GM19043 (cell line): Measurements from ENCODE around the gene CLEC2D.
"Not testable (repeated sequence)": the region's sequence is repeated elsewhere in the genome, so short reads cannot be mapped to it uniquely, and the experiment has no call there.

Source experiments
- ATAC-seq: cut with Tn5 transposase; IDR thresholded peaks from one replicate; pipeline ENCODE4 v1.9.1; 2021; ENCODE audit warnings: low read depth; ENCODE audit not compliant: unreplicated experiment

CLEC2D gene

GRCh38 chr12:9669534-9669933, at the start of gene CLEC2D:
CLEC2D (plus strand) TSS chr12:9669713; CDS start chr12:9669735, 22 bp downstream.
- ATAC-seq, result peak; percentile 45

DNA sequence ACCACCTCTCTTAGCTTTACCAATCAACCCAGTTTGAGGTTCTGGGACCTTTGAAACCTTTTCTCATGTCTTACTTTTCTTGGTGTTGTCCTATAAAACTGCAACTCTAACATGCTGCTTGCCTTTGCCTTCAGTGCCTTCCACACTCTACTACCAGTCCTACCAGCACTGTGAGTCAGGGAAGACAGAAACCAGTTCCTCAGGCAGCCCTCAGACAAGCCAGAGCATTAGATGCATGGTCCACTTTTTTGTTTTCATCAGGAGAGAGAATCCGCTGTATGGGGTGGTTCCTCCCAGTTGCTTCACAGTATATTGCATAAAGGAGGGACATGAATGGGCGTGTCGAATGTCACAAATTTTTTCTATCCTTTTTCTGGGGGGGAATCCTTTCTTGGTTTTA, 44.5 kb upstream of the CLEC2D start:
- ATAC-seq, result no peak

DNA sequence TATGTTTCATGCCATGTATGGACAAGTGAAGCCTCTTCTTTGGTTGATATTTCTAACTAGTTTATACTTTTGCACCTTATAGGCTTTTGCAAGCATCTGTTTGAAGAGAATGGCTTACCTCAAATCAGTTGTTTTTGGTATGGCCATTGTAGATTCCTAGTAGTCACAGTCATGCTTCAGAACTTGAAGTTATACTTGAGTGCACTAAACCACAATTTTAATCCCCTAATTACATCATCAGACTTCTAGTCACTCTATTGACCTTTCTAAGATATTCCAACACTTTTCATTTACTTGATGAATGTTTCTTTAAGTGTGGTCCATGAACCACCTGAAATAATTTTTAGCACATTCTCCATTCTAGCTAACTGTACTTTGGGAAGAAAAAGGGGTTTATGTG, 43.2 kb upstream of the CLEC2D start:
- no peak for ATAC-seq

- ATAC-seq, result no peak
Measured at GRCh38 chr12:9626821-9627220, 42.7 kb upstream of the CLEC2D start.

- no peak for ATAC-seq
Measured at GRCh38 chr12:9632766-9633165, 36.7 kb upstream of the CLEC2D start.

- no peak for ATAC-seq
Measured at GRCh38 chr12:9634177-9634803, 35.2 kb upstream of the CLEC2D start.

GRCh38 chr12:9634969-9635754, 34.4 kb upstream of the CLEC2D start:
- ATAC-seq, result no peak

GRCh38 chr12:9636150-9636850, 33.2 kb upstream of the CLEC2D start:
- ATAC-seq, result no peak

DNA sequence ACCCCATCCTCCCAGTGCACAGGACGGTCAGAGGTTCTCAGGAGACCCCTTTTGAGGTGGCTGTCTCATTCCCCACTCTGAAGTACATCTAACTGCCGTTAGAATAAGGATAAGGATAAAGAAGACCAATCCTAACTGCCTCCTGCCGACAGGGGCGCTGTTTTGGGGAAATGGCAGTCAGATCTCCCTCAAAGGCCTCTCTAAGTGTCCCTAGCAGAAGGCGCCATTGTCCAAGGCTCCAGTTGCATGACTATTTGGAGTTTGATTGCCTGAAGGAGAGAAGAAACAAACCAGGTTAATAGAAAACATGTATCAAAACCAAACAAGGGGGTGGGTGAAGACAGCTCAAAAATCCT, 32.7 kb upstream of the CLEC2D start:
- no peak for ATAC-seq

DNA sequence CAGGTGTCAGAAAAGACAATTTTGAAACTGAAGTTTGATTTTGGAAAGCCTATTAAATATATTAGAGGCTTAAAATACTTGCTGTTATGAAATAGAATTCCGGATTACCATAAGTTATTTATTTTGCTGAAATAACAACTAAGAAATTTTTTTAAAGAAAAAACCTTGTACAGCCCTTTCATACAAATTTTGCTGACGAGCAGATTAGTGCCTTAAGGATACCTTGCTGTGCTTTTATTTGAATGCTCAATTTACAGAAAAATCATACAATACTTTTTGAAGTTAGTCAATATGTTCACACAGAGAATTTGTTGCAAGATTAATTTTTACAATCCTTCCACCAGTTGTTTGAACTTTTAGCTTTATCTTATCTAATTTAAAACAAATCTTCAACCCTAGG, 29.5 kb upstream of the CLEC2D start:
- no peak for ATAC-seq

DNA sequence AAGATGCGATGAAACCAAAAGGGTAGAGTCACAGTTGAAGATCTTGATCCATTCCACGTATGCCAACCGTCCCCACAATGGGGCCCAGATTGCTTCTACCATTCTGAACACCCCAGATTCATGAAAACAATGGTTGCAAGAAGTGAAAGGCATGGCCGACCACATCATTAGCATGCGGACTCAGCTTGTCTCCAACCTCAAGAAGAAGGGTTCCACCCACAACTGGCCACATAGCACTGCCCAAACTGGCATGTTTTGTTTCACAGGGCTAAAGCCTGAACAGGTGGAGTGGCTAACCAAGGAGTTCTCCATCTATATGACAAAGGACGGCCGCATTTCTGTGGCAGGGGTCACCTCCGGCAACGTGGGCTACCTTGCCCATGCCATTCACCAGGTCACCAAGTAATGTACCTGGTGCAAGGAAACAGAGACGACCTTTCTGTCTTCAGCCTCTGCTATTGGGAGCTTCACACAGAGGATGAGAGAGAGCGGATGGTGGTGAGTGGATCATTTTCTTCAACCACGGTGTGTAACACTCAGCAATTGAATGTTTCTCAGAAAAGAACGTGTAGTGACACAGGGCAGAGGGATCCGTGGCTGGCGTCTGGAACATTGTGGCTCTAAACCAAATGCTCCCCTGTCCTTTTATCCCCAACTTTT, 26.8 kb upstream of the CLEC2D start:
- ATAC-seq, result no peak

- ATAC-seq, result no peak
Measured at GRCh38 chr12:9643266-9643660, 26.2 kb upstream of the CLEC2D start.

GRCh38 chr12:9644985-9645551, 24.4 kb upstream of the CLEC2D start:
- not testable (repeated sequence) for ATAC-seq

DNA sequence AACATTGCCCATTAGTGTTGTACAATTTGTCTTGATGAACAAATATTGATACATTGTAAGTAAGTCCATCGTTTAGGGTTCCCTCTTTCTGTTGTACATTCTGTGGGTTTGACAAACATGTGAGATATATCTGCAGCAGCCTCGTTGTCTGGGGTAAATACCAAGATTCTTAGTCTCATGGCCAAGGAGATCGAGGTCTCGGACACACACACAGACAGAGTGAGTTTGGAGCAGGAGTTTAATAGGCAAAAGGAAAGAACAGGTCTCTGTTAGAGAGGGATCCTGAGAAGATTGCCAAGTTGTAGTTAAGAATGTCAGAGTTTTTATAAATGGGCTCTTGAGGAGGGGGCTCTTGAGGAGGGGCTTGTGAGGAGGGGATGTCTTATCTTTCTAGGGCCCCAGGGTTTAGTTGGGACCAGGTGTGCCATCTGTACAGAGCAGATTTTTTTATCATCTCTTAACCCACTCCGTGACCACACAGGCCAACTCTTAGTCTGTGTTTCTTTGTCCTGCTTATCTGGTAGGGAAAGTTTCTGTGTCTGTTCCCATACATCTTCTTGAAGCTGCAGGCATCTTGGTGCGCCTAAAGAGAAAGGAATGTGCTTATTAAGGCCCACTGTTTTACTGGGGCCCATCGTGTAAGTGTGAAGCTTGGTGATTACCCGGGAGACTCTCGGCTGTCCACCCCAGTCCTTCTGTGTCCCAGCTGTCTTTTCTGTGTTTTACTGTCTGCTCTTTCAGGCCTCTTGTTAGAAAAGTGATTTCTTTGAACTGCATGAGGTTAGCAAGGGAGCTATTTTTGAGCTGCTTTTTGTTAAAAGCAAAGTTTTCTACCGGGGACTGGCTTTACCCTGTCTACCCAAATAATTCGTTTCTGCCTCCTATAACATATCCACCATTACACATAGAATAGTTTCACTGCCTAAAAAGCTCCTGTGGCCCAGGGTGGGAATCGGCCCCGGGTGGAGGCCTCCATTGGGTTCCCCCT, 22.4 kb upstream of the CLEC2D start:
- no peak for ATAC-seq

DNA sequence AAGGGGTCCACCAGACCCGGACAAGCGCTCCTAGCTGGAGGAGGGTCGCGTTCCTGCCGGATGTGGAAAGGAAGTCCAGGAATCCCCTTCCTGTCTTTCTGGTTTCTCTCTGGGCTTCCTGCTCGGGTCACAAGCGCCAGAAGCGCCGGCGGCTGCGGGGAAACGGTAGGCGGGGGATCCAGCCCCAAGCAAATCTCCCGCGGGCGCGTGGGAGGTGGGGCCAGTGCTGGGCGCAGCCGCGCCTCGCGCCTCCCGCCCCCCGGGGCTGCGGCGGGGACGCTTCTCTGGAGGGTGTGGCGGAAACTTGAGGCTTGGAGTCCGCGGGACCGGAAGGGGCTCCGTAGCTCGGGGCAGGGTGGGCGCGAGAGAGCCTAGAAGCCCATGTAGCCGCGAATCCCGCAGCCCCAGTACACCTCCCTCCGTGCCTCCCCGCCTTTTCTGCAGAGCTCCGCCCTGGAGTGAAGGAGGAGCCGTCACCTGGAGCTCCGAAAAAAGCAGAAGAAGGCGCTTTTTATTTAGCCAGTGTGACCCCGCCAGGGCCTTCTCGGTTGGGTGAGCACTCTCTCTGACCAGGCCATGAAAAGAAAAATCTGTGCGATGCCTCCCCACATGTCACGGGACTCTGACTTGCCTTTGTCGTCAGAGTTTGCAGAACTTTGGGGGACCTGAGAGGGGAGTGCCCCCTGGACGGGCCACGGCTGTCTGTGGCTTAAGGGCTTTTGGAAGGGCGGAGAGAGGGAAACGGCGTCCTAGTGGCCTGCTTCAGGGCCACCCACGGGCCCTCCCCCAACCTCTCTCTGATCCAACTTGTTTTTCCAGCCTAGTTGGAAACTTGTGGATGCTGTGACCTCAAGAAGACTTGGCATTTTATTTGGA, 21.4 kb upstream of the CLEC2D start:
- peak; percentile 64 for ATAC-seq

- ATAC-seq, result no peak
Measured at GRCh38 chr12:9648701-9649531, 20.6 kb upstream of the CLEC2D start.

- ATAC-seq, result no peak
Measured at GRCh38 chr12:9649532-9649940, 20.0 kb upstream of the CLEC2D start.

DNA sequence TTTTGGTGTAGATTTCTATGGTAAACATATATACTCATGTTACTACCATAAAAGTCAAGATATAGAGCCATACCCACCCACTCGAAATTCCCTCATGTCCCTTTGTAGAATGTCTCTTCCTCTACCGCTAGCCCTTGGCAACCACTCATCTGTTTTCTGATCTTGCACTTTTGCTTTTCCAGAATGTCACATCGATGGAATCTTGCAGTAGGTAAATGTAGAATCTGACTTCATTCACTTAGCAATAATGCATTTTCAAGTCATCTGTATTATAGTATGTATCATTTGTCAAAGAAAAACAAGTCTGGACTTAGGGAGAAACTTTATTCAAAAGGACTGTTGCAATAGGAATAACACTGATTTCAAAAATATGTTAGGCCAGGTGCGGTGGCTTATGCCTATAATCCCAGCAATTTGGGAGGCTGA, 19.3 kb upstream of the CLEC2D start:
- no peak for ATAC-seq
